GM18868 (cell line): ENCODE data around the gene COL17A1.

Experiments
- ATAC-seq: cut with Tn5 transposase; IDR thresholded peaks from one replicate; pipeline ENCODE4 v1.9.1; 2021; ENCODE audit warnings: mild to moderate bottlenecking, moderate library complexity; ENCODE audit not compliant: unreplicated experiment

Gene COL17A1

DNA sequence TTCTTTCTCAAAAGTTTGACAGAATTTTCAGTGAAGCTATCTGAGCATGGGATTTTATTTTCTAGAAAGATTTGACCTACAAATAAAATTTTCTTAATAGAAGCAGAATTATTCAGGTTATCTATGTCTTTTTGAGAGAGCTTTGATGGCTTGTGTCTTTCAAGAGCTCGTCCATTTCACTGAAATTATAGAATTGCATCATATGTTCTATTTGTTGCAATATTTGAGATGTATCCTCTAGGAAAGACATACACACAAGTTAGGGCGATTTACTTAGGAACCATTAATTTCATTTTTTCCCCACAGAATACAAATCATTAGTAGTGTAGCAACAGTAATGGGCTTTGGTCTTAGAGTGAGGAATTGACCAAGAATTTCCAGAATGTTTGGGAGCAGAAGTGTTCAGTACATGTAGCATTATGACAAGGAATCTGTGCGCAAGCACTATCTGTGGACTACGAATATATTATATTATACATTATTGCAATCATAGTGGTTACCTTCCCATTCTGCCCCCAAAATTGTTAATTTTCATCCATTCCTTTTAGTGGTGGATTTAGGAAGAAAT, 12.8 kb upstream of the COL17A1 start:
- ATAC-seq: no peak

DNA sequence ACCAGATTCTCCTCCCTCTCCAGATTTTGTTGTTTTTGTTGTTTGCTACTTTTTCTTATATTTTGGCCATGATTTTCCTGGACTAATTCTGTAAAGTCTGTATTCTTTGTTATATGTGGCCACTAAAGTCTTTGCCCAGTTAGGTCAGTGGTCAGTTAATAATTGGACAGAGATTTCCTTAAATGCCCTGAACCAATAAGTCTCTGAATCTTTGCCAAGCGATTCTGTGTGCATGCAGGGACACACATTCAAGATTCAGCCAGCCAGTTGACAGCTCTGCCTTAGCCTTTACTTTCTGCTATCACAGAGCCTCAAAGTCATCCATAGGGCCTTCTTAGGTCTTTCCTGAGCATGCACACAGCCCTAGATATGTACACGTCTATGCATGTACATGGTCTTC, 11.0 kb upstream of the COL17A1 start:
- ATAC-seq: no peak

DNA sequence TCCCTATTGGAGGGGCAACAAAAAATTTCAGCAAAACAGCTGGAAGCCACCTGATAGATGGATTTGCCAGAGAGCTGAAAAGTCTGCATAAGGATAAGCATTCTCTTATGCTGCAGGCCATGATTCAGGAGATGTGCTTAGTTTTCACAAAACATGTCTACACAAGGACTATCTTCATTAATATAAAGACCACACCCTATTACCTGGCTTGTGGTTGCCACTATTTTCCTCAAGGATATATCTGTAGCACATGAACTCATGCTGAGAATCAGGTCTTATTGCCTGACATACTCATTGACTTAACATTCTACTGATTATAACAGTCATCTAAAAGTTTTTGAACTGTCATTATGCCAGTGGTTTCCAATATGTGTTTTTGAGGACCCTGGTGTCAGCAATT, 7.1 kb upstream of the COL17A1 start:
- ATAC-seq: no peak

DNA sequence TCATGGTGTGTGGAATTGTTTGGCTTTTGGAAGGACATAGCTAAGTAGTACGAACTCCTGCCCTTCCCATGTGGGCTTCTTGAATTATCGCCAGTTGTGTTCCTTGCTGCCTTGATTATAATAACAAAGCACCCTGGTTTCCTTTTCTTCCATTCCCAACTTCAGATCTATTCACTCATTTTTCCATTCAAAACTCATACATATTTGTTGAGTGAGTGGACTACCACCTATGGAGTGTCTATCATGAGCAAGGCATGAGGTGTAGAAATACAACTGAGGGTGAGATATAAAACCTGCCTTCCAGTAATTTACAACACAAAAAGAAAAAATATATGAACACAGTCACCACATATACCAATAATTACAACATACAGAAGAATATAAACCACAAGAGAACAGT, 4.9 kb upstream of the COL17A1 start:
- ATAC-seq: no peak

DNA sequence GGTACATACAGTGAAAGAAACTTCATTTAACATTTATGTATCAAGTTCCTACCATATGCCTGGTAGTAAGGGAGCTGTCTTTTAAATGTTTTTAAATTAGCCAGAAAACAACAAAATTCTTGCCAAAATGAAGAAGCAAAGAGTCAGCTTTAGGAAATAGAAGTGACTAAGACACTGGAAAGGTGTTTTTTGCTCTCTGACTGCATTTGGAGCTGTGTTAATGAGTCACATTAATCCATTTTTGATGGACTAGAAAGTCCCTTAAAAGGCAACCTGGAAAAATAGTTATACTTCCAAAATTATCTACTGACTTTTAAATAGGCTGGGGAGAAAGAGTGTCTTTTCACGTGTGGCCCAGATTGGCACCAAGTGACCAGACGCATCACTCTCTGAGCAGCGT, 3.9 kb upstream of the COL17A1 start:
- ATAC-seq: no peak

DNA sequence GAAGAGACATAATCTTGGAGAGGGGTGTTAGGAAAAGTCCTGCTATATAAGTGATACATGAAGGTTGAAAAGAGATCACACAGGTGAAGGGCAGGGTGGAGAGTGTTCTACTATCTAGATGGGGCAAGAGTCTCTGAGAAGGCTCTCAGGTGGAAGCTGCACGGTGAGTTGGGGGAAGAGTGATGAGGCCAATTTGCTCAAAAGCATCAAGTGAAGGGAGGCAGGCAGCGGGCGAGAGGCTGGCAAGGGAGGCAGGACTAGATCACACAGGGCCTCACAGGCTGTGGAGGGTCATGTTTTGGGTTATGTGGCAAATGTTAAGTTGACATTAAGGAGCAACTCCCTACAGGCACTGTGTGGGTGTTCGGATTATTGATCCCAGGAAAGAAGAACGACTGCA, 2.6 kb upstream of the COL17A1 start:
- no peak for ATAC-seq

DNA sequence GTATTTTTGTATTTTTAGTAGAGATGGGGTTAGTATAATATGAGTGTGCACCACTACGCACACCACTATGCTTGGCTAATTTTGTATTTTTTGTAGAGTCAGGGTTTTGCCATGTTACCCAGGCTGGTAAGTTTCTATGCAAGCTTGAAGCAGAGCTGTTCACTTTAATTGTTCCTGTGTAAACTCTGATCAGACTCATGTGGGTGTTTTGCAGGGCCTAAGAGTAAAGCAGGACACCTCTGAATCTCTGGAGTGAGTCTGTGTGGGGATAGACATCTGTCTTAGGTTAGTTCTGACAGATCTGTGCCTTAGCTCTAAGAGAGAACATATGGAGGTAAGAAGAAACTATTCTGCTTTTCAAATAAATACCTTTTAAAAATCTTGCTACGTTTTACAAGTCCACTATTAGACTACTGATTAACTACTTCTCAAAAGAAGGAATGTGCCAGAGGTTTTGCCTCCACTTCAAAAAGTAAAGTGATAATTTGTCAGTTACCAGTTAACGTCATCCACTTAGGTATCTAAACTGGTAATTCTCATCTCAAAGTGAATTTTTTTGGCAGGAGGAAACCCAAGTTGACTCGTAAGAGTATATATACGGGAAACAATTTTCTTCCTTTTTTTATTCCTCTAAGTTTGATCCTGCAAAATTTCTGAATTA, 1.1 kb downstream of the COL17A1 start:
- no peak for ATAC-seq

DNA sequence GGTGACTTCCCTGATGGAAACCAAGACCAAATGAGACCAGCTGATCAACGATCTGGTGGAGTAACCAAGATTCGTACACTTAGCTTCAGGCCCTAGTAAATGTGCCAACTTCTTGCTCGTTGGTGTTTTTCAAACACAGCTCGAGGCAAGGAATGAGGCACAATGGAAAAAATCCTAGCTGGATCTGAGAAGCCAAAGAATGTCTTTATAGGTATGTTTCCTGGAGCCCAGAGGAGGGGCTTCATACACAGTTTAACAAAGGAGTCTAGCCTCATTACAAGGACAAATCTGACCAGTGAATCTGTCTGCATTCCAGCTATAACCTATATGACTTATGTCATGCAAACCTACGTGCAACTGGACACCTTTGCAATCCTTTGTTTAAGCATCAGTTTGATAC, 3.7 kb downstream of the COL17A1 start:
- ATAC-seq: no peak

DNA sequence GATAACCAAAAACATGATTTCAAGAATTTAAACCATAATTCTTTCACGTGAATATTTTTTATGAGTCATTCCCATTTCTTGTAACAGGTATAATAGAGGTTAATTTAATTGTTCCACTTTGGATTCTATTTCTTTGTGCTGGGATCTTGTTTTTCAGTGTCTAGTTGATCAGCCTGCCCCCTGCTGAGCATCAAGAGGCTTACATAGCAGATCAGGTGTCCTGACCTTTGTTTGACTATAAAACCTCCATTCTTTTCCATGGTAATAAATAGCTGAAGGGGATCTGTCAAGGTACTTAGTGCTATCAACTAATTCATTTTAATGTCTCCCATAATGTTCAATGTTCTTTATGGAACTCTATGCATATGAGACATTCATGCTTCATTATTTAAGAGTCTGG, 4.9 kb downstream of the COL17A1 start:
- no peak for ATAC-seq

DNA sequence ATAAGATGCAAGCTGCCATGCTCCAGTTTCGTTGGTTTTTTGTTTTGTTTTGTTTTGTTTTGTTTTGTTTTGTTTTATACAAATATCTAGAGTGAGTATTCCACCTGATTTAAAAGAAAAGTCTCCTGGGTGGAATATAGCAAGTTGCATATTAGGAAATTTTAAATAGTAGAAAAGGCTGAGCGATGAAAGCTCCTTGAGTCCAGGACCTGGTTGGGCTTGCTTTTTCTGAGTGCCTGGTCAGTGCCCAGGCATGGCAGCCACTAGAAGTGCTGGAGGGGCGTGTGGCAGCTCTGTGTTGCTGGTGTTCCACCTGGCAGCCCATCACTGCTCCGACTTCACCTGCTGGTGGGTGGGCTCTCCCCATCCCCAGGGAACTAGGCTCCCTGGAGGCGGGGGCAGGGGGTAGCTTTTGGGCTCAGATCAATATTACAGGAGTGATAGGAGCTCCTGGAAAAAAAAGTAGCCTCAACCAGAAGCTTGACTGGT, 8.0 kb downstream of the COL17A1 start:
- ATAC-seq: no peak

DNA sequence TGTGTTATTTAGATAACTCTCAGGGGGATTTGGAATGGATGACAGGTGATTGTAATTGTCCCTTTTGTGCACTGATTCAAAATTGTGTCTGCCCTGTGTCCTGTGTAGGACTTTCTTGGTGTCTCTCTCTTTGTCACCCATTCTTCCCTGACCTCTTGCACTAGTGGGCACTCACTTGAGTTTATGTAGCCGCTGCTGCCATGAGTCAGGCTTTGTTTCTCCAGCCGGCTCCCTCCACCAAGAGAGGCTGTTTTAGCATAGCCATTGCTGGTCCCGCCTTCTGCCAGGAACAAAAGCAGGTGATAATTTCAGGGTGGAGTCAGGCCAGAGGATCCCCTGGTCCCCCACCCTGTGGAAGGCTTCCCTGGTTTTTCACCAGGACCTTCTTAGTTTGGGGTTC, 8.4 kb downstream of the COL17A1 start:
- no peak for ATAC-seq

DNA sequence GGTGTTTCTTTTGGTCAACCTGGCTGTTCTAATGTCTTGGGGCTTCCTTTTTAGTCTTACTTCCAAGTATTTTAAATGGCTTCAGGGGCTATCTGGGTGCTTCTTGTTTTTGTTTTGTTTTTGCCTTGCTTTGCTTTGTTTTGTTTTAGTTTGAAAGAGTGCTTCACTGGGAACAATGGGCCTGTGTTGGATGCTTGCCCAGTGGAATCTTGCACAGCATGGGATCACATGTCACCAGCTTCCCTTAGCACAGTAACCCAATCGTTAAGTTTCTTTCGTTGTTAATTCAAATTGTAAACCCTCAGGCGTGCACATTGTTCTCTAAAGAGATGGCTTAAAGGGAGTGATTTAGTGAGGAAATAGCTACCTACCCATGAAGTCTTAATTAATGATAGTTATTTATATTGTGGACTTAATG, 8.9 kb downstream of the COL17A1 start:
- ATAC-seq: no peak

DNA sequence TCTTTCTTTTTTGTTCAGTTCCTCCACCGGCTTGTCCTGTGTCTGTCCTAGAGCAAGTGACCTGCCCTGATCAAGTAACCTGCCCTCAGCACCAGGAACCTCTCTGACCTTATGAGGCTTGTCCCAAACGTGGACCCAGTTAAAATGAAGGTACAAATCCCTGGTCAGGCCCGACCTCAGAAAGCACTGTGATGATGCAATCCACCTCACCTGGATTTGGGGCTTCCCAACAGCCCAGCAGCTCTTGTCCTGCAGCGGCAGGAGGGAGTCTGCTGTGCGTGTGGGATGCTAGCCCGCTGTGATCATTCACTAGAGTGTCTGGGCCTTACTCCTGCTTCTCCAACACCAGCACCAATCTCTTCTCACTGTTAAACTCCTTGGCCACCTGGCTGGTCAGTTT, 11.2 kb downstream of the COL17A1 start:
- ATAC-seq: no peak

DNA sequence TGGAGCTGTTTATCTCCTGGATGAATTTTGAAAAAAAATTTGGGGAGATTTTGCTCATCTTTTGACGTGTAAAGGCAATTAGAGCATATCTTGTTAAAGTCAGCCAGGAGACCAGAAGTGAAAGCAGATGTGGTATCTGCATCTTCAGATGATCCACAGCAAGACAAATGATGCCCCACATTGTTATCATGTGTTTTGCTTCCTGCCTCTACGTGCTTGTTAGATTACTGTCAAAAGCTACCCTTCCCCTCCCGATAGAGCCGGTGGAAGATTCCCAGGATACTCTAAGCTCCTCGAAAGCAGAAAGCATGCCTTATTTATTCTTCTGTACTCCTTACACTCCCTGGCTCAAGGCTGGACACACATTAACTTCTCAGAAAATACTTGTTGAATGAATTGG, 12.9 kb downstream of the COL17A1 start:
- no peak for ATAC-seq

DNA sequence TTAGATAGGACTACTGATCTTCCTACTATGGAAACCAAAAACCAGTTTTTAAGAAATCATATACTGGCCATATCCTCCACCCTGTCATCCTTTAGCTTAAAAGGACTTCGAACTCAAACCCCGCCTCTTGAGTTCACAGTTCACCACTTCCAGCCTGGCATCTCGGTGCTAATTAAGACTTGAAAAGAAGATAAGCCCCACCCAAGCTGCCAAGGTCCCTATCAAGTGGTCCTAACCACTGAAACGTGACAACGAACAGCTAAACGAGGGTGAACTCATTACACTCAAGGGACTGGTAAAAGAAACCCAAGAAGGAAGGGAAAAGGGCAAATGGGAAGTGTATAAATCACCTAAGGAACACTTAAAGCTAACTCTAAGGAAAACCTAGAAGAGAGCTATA, 16.1 kb downstream of the COL17A1 start:
- ATAC-seq: no peak

DNA sequence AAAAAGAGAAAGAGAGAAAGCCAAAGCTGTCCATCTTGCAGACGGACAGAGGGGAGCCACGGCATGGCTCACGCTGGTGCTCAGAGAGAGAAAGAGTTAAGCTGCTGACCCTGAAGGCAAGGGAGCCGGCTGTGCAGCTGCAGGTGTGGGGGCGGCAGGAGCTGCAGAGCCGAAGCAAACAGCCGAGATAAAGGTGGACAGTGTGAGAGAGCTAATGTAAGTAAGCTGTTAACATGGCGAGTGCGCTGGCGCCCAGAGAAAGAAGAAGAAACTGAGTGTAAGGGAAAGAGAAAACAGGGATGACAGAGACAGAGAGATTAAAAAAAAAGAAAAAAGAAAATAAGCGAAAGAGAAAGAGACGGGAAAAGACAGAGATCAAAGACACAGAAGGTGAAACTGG, 18.2 kb downstream of the COL17A1 start:
- no peak for ATAC-seq

DNA sequence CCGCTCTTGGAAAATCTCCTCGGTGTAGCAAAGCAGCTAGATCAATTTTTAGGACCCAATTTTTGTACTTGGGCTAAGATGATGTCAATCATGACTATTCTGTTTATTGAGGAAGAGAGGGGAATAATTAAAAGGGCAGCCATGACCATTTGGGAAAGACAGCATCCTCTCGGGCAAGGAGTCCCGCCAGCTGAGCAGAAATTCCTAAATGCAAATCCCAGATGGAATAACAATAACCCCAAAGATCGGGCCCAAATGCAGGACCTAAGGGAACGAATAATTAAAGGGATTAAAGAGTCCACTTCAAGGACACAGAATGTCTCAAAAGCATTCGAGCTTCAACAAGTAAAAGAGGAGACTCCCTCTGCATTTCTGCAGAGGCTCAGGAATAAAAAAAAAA, 18.7 kb downstream of the COL17A1 start:
- no peak for ATAC-seq

DNA sequence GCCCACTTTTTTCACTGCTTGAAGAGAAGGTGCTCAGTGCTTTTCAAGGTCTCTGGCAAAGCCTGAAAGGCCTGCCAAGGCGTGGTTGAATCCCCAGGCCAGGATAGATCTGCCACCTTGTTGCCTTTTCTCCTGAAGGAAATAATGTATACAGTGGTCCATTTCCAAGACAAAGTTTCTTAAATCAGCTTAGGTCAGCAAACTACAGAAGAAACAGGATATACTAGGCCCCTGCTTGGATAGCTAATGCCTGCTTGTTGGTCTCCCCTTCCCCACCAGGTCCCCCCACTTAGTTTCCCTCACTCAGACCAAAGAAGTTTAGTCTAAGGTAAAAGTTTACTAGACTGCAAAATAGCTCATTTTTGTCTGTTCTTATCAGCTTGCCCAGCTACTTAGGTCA, 19.9 kb downstream of the COL17A1 start:
- no peak for ATAC-seq

DNA sequence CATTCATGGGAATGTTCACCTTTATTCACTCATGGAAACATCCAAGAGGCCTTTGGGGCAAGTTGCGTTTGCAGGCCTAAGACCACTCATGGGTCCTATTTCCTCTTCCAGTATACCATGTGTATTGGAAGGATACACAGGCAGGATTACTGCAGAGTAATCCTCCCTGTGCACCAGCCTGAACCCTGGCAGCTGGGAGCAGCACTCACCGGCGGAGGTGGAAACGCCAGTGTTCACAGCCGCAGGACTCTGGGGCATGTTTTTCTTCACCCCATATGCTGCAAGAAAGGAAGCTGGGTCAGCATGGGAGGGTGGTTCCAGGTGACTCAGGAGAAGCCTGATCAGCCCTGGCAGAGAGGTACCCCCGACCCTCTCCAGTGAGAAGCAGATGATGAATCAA, 24.5 kb downstream of the COL17A1 start:
- no peak for ATAC-seq

DNA sequence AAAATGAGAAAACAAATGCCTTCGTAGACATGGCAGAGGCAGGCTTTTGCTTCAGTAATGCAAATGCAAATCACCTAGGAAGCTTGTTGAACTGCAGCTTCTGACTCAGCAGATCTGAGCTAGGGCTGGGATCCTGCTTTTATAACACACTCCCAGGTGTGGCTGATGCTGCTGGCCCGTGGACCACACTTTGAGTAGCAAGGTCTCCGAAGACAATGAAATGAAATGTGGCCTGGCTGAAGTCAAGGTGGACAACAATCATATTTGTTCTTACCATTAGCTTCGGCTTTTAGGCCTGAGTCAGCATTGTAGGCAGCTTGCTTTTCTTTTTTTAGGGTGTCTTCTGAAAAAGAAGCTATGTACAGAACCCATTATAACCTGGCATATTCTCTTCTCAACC, 26.3 kb downstream of the COL17A1 start:
- ATAC-seq: no peak

DNA sequence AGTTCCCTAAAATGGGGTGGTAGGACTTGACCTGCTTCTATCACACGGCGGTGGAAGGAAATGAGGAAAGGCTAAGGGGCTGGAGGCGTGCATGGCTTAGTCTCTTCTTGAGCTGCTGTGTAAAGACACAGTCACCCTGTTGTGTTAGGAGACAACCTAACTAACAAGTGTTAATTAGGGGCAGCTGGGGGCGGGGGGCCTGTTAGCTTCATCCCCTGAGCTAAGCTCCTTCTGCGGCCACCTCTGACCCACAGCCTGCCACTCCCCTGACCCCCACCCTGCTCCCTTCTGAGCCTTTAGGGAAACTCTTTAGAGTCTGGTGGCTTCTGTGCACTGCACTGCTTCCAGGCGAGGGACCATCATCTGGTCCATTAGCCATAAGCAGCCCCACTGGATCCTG, 28.0 kb downstream of the COL17A1 start:
- no peak for ATAC-seq

DNA sequence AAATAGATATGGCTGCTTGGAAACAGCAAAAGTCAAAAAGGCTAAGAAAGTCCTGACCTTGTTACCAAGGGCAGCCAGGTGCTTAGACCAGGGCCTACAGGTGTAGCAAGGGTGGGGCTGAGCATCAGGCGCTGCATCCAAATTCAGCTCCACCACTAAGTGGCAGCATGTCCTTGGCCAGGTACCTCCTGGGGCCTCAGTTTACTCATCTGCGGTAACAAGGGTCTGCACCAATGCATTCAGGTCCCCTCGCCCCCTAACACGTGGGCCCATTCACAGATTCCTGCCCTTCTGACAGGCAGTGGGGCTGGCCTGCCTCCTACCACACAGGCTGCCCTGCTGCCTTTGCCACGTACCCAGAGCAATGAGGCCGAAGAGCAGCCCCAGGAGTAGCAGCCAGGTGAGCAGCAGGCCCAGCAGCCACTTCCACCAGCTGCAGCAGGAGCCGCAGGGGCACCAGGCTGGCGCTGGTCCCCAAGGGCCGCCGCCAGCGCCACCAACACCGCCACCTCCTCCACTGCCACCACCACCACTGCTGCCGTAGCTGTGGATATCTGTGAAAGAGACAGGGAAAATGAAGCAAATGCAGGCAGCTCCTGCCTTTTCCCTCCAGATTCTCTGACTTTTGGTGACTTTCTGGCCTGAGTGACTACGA, 28.9 kb downstream of the COL17A1 start:
- no peak for ATAC-seq

DNA sequence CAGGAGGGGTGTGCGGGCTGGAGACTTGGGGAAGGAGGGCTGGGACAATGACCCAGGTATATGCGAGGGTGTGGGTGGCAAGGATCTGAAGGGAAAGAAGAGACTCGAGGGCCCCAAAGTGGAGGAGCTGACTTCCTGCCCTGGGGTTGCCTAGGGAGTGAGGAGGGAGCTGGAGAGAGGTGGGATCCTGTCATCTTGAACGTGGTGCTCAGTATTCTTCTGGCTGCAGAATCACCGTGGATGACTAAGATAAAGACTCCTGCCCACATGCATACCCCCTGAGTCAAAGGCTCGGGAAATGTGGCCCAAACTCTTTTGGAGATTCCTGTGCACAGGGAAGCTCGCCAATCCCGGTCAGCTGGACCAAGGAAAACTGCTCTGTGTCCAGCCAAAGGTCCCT, 31.2 kb downstream of the COL17A1 start:
- no peak for ATAC-seq
